ENCODE measurements around the gene CTAGE15.
"Not testable (repeated sequence)": the region's sequence is repeated elsewhere in the genome, so short reads cannot be mapped to it uniquely, and the experiment has no call there.

CTAGE15 gene

DNA sequence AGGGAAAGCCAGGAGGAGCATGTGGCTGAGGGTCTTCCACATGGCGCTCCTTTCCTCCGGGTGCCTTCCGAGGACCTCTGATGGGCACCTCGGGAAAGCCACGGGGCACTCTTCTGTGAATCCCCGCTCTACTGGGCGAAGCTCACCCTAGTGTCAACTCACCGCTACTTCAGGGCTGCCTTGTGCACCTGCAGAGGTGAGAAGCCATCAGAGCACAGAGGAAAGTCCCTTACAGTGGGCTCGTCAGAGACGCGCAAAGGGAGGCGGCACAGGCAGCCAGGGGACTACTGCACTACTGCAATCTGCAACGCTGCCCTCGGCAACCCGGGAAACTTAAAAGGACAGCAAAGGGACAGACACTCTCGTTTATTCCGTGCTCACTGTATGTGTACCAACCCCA is 50.5 kb downstream of the CTAGE15 start:
- DNase-seq, result not testable (repeated sequence)
